ENCODE measurements around the gene LSP1. TPM values are rescaled to one million over a fixed set of nuclear protein-coding genes. Genes with fewer than 3 reads are reported as not detected.
"Not testable (repeated sequence)": the region's sequence is repeated elsewhere in the genome, so short reads cannot be mapped to it uniquely, and the experiment has no call there.

LSP1 gene
- total and polyA plus RNA-seq, 2 of the 8 experiments (the other 6 are each of a cell fraction or from before 2014, with no cell fraction given): 0.03 TPM; not detected in 1

GRCh38 chr11:1873813-1874150, 20.9 kb downstream of the LSP1 start:
- H3K9ac ChIP-seq (replicated peaks in 1 of 4; ENCODE audit: extremely low read depth in 1 of 4, low read depth in 3 of 4, low read length in 3 of 4); H3K79me2 ChIP-seq (ENCODE audit: control insufficient read depth in 1 of 2, insufficient read depth in 2 of 2, low read length in 2 of 2); H4K5ac ChIP-seq (ENCODE audit: insufficient read length, low read depth, low read length); H2BK12ac ChIP-seq (ENCODE audit: low read depth, low read length); DNase-seq (ENCODE audit: low read depth in 1 of 2, low spot score in 2 of 2); H2BK5ac ChIP-seq (ENCODE audit: low read depth, low read length); H3K23me2 ChIP-seq (ENCODE audit: low read depth, low read length); H3K36me3 ChIP-seq (ENCODE audit: control insufficient read depth in 2 of 4, insufficient read depth in 4 of 4, low read length in 3 of 4); H3K4me1 ChIP-seq (replicated peaks in 1 of 4; ENCODE audit: control insufficient read depth in 3 of 4, insufficient read depth in 4 of 4, low read length in 3 of 4); H4K91ac ChIP-seq (replicated peaks; ENCODE audit: insufficient read length, low read length); POLR2A ChIA-PET (ENCODE audit: partially characterized antibody); H3K23ac ChIP-seq (ENCODE audit: insufficient read length); H2BK120ac ChIP-seq (replicated peaks; ENCODE audit: low read depth, low read length); H3K4me2 ChIP-seq (ENCODE audit: insufficient read depth in 1 of 2, low read depth in 2 of 2, low read length in 2 of 2); H4K8ac ChIP-seq (ENCODE audit: extremely low read depth, insufficient read depth, low read length); H3K9me3 ChIP-seq (ENCODE audit: insufficient read depth in 2 of 2, low read depth in 1 of 2, low read length in 1 of 2); H2AK5ac ChIP-seq (ENCODE audit: low read depth, low read length); FAIRE-seq; H3K4me3 ChIP-seq (ENCODE audit: extremely low read depth in 1 of 4, insufficient read depth in 2 of 4, low read depth in 3 of 4, low read length in 4 of 4); H3K4ac ChIP-seq (replicated peaks; ENCODE audit: insufficient read length, low read depth, low read length); H2BK15ac ChIP-seq (ENCODE audit: low read length); H2BK20ac ChIP-seq (ENCODE audit: low read length); H3K79me1 ChIP-seq (ENCODE audit: low read depth, low read length); H3K56ac ChIP-seq (replicated peaks; ENCODE audit: insufficient read length, low read depth, low read length); H3K18ac ChIP-seq (ENCODE audit: extremely low read depth, low read length); H3K14ac ChIP-seq (ENCODE audit: insufficient read length); H2AFZ ChIP-seq (ENCODE audit: low read length); H4K20me1 ChIP-seq (replicated peaks in 1 of 2; ENCODE audit: control insufficient read depth in 1 of 2, insufficient read depth in 2 of 2, low read length in 2 of 2); H3K27me3 ChIP-seq (replicated peaks in 1 of 4; ENCODE audit: control insufficient read depth in 3 of 4, extremely low read depth in 1 of 4, insufficient read depth in 3 of 4, low read length in 3 of 4); H3K27ac ChIP-seq (ENCODE audit: low read depth, low read length): not testable (repeated sequence)
- CTCF ChIA-PET (ENCODE audit: partially characterized antibody): interaction anchor here (1.2 to 1.6 kb wide), 2 partner anchors 43 to 180 kb away, joined by 3 to 5 read pairs; no protein-coding TSS in a partner anchor
- WGBS, 2 experiments (ENCODE audit: extremely low coverage in 1 of 2, insufficient coverage in 1 of 2, insufficient read length in 1 of 2, insufficient replicate concordance in 2 of 2, low coverage in 1 of 2, low lambda C conversion rate in 2 of 2, missing lambda C conversion rate in 1 of 2): 74% methylated on average over 8 of the region's 17 CpGs; no CpG with 5 or more reads in 1 of the 2 experiments

DNA sequence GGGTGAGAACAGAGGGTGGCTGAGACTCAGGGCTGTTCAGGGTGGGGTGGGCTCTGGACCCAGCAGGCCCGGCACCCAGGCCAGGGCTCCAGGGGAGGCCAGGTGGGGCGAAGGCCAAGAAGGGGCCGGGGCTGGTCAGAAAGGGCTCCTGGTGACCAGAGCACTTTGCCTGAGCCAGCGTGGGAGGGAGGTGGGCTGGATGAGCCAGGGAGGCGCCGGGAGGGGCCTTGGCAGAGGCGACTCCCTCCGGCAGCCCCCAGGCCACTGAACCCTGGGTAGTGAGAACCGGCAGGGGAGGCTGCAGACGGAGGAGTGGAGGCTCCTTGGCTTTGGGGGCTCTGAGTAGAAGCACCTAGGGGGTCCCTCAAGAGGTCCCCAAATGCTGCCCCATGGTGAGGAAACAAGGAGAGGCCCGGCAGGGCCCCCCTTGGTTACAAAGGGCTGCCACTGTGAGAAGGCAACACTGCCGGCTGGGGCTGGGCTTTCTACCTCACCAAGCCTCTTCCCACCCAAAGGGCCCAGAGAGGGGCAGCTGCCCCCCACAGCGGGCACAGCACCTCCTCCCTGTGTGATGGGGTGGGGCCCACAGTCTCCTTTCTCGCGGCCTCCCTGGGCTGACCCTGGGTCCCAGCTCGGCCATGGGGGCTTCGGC, 21.7 kb downstream of the LSP1 start:
- H2BK20ac ChIP-seq (ENCODE audit: low read length); H3K27ac ChIP-seq (ENCODE audit: low read depth, low read length); H3K18ac ChIP-seq (ENCODE audit: extremely low read depth, low read length); H3K23ac ChIP-seq (ENCODE audit: insufficient read length); H3K36me3 ChIP-seq (ENCODE audit: control insufficient read depth in 2 of 4, insufficient read depth in 4 of 4, low read length in 3 of 4); H2AFZ ChIP-seq (ENCODE audit: low read length); H3K4me1 ChIP-seq (replicated peaks in 1 of 4; ENCODE audit: control insufficient read depth in 3 of 4, insufficient read depth in 4 of 4, low read length in 3 of 4); H4K5ac ChIP-seq (ENCODE audit: insufficient read length, low read depth, low read length); H2BK12ac ChIP-seq (ENCODE audit: low read depth, low read length); H3K14ac ChIP-seq (ENCODE audit: insufficient read length); H3K9ac ChIP-seq (replicated peaks in 1 of 4; ENCODE audit: extremely low read depth in 1 of 4, low read depth in 3 of 4, low read length in 3 of 4); H4K91ac ChIP-seq (replicated peaks; ENCODE audit: insufficient read length, low read length); H4K20me1 ChIP-seq (replicated peaks in 1 of 2; ENCODE audit: control insufficient read depth in 1 of 2, insufficient read depth in 2 of 2, low read length in 2 of 2); H3K79me2 ChIP-seq (ENCODE audit: control insufficient read depth in 1 of 2, insufficient read depth in 2 of 2, low read length in 2 of 2); H3K56ac ChIP-seq (replicated peaks; ENCODE audit: insufficient read length, low read depth, low read length); FAIRE-seq; H2BK120ac ChIP-seq (replicated peaks; ENCODE audit: low read depth, low read length); H2AK5ac ChIP-seq (ENCODE audit: low read depth, low read length); H3K23me2 ChIP-seq (ENCODE audit: low read depth, low read length); H3K4ac ChIP-seq (replicated peaks; ENCODE audit: insufficient read length, low read depth, low read length); H3K79me1 ChIP-seq (ENCODE audit: low read depth, low read length); H3K27me3 ChIP-seq (replicated peaks in 1 of 4; ENCODE audit: control insufficient read depth in 3 of 4, extremely low read depth in 1 of 4, insufficient read depth in 3 of 4, low read length in 3 of 4); DNase-seq (ENCODE audit: low read depth in 1 of 2, low spot score in 2 of 2); H2BK15ac ChIP-seq (ENCODE audit: low read length); H3K4me3 ChIP-seq (ENCODE audit: extremely low read depth in 1 of 4, insufficient read depth in 2 of 4, low read depth in 3 of 4, low read length in 4 of 4); H3K4me2 ChIP-seq (ENCODE audit: insufficient read depth in 1 of 2, low read depth in 2 of 2, low read length in 2 of 2); H3K9me3 ChIP-seq (ENCODE audit: insufficient read depth in 2 of 2, low read depth in 1 of 2, low read length in 1 of 2); H2BK5ac ChIP-seq (ENCODE audit: low read depth, low read length): not testable (repeated sequence)
- ChIA-PET CTCF (ENCODE audit: partially characterized antibody) (interaction anchor here (0.9 to 5.5 kb wide), 14 partner anchors 12 to 279 kb away, joined by 3 to 156 read pairs (median 6); partner anchors contain the start of gene TNNT3), POLR2A (ENCODE audit: partially characterized antibody) (interaction anchor here (1.0 kb wide), 1 partner anchor 246 kb away, joined by 3 read pairs; no protein-coding TSS in a partner anchor)
- H4K8ac ChIP-seq (ENCODE audit: extremely low read depth, insufficient read depth, low read length): peak overlapping the region; percentile 51; the same call in 1 of the 2 replicates
- 93% methylated on average over 9 of the region's 17 CpGs; no CpG with 5 or more reads in 1 of the 2 experiments for WGBS, 2 experiments (ENCODE audit: extremely low coverage in 1 of 2, insufficient coverage in 1 of 2, insufficient read length in 1 of 2, insufficient replicate concordance in 2 of 2, low coverage in 1 of 2, low lambda C conversion rate in 2 of 2, missing lambda C conversion rate in 1 of 2)

Measured in H1 (cell line).